ENCODE data around the gene AADACL4.
"Not testable (repeated sequence)": the region's sequence is repeated elsewhere in the genome, so short reads cannot be mapped to it uniquely, and the experiment has no call there.

Gene AADACL4

DNA sequence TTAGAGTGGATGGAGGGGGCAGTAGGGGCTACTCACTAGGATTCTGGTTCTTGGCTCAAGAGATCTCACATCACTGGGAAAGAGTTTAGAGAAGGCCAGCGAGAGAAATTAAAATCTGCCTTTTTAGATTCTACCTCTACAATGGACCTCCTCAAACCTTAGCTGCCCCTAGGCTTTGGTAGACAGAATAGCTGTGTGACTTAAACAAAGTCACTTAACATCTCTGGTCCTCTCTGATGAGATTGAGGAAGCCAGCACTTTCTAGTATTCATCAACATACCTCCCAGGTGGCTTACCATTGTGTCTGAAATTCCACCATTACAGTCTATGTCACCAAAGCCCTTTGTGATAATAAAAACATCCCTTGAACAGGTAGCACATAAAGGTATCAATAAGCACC, 18.7 kb downstream of the AADACL4 start:
- no peak for DNase-seq

DNA sequence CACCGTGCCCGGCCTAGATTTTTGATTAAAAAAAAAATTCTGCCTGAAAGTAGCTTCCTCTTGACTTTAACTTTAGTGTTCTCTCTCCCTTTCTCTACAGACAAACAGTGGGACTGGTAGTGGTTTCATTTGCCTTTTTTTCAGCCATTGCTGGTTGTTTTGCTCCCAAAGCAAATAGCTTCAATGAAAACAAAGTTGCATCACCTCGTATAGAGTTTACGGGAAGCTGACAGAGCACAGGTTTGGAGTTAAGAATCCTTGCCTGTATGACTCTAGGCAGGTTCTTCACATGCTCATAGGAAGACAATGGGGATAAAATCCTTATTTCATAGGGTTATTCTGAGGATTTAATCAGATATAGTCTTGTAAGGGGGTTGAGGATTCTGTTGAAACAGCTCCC, 21.6 kb downstream of the AADACL4 start:
- no peak for DNase-seq

- no peak for DNase-seq
Observed at GRCh38 chr1:12666141-12666735, 22.4 kb downstream of the AADACL4 start.

DNA sequence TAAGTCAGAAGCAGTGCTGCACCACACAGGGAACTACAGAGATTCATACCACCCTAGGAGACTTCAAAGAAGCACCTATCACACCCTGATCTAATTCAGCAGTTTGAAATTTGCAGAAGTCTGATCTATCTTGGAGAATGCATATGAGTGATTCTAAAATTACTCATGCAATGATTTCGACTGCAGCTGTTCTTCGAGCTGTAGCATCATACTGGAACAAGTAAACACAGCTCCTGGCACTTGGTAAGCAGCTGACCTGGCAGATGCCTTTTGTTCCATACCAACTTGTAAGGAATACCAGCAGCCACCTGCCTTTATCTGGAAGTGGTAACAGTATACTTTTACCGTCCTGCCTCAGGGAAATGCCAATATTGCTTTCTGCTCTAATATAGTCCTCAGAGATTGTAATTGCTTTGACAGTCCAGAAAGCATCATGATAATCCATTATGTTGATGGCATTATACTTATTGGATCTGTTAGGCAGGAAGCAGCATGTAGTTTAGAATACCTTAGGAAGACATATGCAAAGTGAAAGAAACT, 25.7 kb downstream of the AADACL4 start:
- DNase-seq, result peak; percentile 41

DNA sequence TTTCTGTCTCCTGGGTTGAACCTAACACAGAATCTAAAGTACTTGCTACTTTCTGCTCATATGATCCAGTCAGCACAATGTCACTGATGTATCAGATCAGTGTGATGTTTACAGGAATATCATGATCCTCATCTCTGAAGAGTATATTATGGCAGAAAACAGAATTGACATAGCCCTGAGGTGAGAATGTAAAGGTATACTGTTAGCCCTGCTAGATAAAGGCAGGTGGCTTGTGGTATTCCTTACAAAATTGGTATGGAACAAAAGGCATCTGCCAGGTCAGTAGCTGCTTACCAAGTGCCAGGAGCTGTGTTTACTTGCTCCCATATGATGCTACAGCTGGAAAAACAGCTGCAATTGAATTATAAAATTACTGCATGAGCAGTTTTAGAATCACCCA, 30.5 kb downstream of the AADACL4 start:
- DNase-seq, result no peak

DNA sequence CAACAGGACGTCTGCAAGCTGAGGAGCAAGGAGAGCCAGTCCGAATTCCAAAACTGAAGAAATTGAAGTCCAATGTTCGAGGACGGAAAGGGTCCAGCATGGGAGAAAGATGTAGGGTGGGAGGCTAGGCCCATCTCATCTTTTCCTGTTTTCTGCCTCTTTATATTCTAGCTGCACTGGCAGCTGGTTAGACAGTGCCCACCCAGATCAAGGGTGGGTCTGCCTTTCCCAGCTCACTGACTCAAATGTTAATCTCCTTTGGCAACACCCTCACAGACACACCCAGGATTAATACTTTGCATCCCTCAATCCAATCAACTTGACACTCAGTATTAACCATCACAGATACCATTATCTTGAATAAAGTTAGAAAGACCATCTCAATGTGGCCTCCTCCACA, 32.2 kb downstream of the AADACL4 start:
- DNase-seq, result not testable (repeated sequence)

- DNase-seq, result no peak
Observed at GRCh38 chr1:12677565-12677964, 33.7 kb downstream of the AADACL4 start.

GRCh38 chr1:12678350-12678749, 34.5 kb downstream of the AADACL4 start:
- no peak for DNase-seq

DNA sequence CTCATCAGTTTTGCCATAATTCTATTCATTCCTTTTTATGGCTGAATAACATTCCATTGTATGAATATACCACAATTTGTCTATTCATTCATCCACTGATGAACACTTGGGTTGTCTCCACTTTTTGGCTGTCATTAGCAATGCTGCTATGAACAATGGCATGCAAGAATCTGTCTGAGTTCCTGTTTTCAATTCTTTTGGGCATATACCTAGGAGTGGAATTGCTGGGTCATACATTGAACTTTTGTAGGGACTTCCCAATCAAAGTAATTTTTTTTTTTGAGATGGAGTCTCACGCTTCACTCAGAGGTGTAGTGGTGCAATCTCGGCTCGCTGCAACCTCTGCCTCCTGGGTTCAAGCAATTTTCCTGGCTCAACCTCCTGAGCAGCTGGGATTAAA, 34.9 kb downstream of the AADACL4 start:
- DNase-seq, result no peak

DNA sequence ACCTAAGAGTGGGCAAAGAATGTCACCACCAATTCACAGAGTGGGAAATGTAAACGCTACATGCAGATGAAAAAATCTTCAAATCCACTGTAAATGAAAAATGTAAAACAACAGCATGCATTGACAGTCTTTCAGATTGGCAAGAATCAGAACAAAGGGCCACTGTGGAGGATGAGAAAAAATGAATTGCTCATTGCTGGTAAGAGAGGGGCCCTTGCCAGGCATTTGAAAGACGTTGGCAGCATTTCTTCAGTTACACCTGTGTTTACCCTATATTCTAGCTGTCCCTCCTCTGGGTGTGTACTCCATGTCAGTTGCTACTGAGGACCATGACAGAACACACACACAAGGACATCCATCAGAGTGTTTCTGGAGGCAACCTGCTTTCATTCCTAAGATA, 46.3 kb downstream of the AADACL4 start:
- no peak for DNase-seq

- DNase-seq, result no peak
Observed at GRCh38 chr1:12692967-12693782, 49.3 kb downstream of the AADACL4 start.

- DNase-seq, result no peak
Observed at GRCh38 chr1:12696658-12697057, 52.8 kb downstream of the AADACL4 start.

GRCh38 chr1:12697397-12697796, 53.5 kb downstream of the AADACL4 start:
- DNase-seq, result no peak

GRCh38 chr1:12703821-12704451, 60.1 kb downstream of the AADACL4 start:
- no peak for DNase-seq

GRCh38 chr1:12706061-12706460, 62.2 kb downstream of the AADACL4 start:
- no peak for DNase-seq

DNA sequence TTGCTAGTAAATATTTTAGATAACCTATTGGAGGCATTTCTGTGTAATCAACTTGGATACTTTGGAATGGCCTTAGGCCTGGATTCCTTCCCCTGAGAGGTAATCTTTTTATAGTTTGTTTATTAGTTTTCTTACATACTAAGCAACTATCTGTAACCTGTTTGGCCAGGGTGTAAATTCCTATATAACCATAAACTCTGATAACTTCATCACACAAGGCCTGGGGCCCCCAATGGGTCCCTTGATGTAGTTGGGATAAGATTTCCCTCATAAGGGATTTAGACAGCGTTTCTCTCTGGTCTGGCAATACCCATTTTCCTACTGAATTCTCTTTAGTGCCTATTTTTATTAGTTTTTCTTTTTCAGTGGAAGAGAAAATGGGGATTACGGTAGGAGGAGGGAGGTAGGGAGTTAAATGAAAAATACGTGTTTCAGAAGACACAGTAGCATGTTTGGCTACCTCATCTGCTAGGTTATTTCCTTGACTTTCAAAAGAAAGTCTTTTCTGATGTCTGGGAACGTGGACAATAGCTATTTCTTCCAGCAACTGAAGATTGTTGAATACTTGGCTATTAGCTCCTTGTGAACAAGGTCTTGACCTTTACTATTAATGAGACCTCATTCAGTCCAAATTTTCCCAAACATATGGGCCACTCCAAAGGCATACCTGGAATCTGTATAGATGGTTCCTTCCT, 64.7 kb downstream of the AADACL4 start:
- DNase-seq, result no peak

- no peak for DNase-seq
Observed at GRCh38 chr1:12709091-12709491, 65.2 kb downstream of the AADACL4 start.

- DNase-seq, result no peak
Observed at GRCh38 chr1:12709696-12710095, 65.8 kb downstream of the AADACL4 start.

DNA sequence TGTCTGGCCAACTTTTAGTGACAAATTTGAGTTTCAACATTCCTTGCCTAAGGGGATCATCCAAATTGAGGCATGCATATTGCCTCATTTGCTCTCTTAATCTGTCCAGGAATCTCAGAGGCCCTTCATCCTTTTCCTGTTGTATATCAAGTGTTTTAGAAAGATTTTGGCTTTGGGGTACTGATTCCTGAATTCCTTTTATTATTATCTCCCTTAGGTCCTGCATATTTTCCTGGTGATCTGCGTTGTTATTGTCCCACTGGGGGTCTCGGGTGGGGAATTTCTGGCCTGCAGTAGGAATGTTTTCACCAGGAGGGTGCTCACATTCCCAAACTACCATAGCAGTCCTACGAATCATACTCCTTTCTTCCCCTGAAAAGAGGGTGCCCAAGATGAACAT, 67.7 kb downstream of the AADACL4 start:
- DNase-seq, result no peak

GRCh38 chr1:12712076-12712475, 68.2 kb downstream of the AADACL4 start:
- DNase-seq, result no peak

DNA sequence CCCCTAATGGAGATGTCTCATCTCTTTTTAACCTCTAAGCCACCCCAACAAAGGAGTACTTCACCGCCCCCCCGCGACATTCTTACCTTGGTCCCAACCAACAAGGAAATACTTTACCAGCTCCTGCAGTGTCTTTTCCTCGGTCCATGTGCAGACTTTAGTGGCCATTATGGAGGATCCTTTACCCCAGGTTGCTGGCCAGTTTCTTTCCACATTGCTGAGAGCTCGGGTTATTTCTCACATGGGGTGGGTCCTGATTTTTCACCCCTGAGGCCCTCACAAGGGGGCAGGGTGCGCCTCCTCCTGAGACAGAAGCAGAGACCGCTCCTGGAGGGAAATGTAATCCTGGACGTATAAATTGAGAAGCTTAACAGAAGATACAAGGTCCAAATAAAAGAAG, 69.0 kb downstream of the AADACL4 start:
- DNase-seq, result no peak

DNA sequence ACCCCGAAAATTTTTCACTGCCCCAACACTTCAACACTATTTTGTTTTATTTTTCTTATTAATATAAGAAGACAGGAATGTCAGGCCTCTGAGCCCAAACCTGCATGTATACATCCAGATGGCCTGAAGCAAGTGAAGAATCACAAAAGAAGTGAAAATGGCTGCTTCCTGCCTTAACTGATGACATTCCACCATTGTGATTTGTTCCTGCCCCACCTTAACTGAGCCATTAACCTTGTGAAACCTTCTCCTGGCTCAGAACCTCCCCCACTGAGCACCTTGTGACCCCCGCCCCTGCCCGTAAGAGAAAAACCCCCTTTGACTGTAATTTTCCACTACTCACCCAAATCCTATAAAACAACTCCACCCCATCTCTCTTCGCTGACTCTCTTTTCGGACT, 69.8 kb downstream of the AADACL4 start:
- DNase-seq, result not testable (repeated sequence)

DNA sequence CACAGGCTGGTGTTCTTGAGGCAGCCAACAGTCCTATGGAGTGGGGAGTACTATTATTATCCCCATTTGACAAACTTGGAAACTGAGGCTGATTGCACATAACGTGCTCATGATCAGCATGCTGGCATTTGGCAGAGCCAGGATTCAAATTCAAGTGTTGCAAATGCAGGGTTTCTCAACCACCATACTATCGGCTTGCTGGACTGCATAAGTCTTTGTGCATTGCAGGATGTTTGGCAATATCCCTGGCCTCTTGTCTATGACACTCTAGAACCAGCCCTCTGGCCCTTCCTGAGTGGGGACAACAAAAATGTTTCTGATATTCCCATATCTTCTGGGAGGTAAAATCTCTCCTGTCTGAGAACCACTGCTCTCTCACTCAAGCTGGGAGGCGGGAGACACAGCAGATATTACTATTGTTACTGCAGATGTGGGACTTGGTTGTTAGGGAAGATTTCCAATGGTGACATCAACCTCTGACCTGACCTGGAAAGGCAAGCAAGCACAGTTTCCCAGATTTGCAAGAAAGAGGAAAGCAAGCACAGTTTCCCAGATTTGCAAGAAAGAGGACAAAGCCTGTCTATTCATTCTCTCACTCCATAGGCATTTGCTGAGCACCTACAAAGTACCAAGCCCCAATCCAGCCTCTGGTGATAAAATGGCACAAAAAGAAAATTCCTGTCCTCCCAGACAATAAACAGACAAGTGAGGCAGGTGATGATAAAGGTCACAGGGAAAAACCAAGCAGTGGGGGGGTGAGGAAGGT, 71.0 kb downstream of the AADACL4 start:
- no peak for DNase-seq

Measured in NCI-H2171 (cell line).